VCaP (cell line): Measurements from ENCODE around the gene CTU1.

ENCODE experiments used
- H3K27ac ChIP-seq: fragments of 450-650 bp; 2 replicates; pipeline ENCODE4 v1.5.1; 2017
- TF ChIP-seq, protein P1 (sequence below): fragments of 450-650 bp; conservative IDR thresholded peaks from 2 replicates; pipeline ENCODE4 v1.5.1; 2017; ENCODE audit warnings: mild to moderate bottlenecking, moderate library complexity

Gene CTU1

DNA sequence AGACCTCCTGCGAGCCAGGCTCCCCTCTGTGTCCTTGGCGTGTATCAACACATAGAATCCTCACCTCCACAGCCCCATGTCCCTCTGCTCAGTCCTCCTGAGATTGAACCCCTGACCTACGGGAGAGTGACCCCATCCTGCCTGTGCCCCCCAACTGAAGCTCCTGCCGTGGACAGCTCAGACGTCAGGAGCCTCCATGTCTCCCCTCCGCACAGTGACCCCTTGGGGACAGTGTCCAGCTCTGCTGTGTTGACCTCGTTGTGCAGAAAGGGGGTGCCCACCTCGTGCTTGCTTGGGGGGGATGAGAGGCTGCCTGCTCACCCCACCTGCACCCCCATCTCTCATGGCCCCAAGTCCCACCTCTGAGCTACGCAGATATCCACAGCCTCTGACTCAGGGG, 16.0 kb upstream of the CTU1 start:
- H3K27ac ChIP-seq = no peak overlapping the region
- TF ChIP-seq, protein P1, sequence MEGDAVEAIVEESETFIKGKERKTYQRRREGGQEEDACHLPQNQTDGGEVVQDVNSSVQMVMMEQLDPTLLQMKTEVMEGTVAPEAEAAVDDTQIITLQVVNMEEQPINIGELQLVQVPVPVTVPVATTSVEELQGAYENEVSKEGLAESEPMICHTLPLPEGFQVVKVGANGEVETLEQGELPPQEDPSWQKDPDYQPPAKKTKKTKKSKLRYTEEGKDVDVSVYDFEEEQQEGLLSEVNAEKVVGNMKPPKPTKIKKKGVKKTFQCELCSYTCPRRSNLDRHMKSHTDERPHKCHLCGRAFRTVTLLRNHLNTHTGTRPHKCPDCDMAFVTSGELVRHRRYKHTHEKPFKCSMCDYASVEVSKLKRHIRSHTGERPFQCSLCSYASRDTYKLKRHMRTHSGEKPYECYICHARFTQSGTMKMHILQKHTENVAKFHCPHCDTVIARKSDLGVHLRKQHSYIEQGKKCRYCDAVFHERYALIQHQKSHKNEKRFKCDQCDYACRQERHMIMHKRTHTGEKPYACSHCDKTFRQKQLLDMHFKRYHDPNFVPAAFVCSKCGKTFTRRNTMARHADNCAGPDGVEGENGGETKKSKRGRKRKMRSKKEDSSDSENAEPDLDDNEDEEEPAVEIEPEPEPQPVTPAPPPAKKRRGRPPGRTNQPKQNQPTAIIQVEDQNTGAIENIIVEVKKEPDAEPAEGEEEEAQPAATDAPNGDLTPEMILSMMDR = no peak

DNA sequence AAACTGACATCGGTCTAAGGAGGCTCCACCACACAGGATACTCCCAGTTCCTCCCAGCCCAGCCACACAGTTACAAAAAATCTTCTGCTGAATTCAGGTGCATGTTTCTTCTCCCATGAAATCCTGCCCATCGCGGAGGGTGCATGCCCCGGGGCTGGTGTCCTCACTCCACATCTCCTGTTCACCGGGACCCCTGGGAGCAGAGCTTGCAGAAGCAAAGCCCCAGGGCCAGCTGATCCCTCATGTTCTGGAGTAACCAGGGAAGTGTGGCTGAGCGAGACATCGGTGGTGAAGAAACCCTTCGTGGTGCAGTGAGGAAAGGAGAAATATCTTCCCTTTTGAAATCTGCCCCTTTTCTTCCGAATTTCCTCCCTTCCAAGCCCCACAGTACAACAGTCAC, 15.6 kb upstream of the CTU1 start:
- H3K27ac ChIP-seq = no peak overlapping the region
- TF ChIP-seq, protein P1 = no peak

DNA sequence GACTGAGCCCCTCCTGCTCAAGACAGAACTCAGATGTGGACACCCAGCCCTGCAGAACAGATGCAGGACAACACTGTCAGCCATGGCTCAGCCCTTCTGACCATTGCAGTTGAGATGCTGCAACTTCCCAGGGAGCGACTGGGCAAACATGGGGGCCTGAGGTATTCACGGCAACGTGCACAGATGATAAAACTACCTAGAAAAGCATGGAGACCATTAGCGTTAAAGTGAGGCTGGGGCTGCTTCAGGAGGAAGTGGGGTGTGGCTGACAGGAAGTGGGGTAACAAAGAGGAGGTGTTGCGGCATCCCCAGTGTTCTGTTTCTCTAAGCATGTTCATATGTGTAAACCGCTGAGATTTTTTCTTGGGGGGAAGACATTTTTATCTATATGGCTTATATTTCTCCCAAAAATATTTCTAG, 15.2 kb upstream of the CTU1 start:
- H3K27ac ChIP-seq = no peak overlapping the region
- TF ChIP-seq, protein P1 = no peak

DNA sequence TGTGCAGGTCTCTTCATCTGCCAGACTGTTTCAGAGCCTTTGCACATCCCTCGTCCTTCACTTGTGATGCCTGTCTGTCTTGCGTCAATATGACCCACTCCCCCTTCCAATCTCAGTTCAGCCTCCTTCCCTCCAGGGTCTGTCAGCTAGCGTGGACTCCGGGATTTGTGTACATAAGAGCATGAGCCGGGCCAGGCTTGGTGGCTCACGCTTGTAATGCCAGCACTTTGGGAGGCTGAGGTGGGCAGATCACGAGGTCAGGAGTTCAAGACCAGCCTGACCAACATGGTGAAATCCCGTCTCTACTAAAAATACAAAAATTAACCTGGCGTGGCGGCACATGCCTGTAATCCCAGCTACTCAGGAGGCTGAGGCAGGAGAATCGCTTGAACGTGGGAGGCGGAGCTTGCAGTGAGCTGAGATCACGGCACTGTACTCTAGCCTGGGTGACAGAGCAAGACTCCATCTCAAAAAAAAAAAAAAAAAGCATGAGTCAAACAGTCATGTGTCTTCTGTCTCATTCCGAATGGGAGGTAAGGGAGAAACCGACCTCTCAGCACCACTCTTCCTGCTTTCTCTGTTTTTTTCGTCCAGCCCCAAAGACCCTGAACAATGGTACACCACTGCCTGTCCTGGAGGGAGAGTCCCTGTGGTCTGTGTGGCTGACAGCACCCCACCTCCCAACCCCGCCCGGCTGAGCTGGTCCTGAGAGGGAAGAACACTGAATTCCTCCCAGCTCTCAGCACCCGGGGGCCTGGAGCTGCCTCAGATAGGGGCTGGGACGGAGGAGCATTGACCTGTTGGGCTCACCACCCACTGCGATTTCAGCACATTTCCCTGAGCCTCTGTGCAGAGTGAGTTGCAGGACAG, 14.1 kb upstream of the CTU1 start:
- no peak overlapping the region for H3K27ac ChIP-seq
- TF ChIP-seq, protein P1 = no peak

DNA sequence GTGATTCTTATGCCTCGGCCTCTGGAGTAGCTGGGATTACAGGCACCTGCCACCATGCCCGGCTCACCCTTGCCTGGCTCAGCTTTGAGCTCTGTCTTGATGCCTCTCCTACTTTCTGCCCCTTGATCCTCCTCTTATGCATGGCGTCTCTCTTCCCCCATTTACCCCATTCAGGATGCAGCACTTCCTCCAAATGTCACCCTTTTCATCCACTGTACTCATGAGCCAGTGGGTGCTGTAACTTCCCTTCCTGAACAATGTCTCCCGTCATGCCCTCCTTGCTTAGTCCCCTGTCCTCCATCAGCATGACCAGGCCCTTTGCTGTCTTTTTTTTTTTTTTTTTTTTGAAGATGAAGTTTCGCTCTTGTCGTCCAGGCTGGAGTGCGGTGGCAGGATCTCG, 13.0 kb upstream of the CTU1 start:
- H3K27ac ChIP-seq = no peak overlapping the region
- TF ChIP-seq, protein P1 = no peak

DNA sequence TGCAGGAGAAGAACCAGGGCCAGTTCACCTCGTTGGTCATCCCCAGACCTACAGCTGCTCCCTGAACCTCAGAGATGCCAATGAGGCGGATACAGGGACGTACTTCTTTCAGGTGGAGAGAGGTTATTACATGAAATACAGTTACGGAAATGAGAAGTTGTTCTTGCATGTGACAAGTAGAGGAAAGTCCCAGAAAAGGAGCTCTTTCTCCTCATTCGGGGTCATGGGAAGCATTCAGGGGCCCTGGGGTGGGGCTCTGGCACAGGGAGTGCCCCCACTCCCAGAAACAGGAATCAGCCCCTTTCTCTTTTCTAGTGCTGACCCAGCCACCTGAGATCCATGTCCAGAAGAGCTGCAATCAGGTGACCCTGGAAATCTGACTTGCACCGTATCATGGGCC, 12.0 kb upstream of the CTU1 start:
- H3K27ac ChIP-seq = no peak overlapping the region
- TF ChIP-seq, protein P1 = no peak

DNA sequence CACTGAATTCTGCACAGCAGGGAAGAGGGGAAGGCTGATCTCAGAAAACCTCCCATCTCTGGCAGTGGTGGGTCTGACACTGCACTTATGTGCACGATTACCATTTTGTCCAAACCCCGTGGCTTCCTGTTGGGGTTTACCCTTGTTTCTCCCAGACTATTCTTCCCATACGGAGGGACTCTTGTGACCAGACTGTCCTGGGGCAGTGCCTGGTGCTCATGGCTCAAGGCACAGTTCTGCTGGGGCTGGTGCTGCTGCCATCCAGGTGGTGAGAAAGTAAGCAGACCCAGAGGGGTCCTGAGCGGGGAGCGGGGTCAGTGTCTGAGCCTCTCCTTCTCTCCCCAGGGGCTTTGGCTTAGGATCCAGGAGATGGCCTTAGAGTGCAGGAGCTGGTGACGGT, 11.4 kb upstream of the CTU1 start:
- no peak overlapping the region for H3K27ac ChIP-seq
- TF ChIP-seq, protein P1 = no peak
